Fibroblast of the aortic adventitia (primary cell): ENCODE measurements around the gene NDST4. TPM values are rescaled to one million over a fixed set of nuclear protein-coding genes. Genes with fewer than 3 reads are reported as not detected.

Source experiments
- DNase-seq: peaks from one replicate; pipeline ENCODE4 v3.0.0-alpha.2; 2010; ENCODE audit warnings: low read depth
- H3K4me3 ChIP-seq: 2 replicates; pipeline ENCODE4 v1.5.1; 2011; ENCODE audit warnings: low read depth, mild to moderate bottlenecking, control low read depth, low read length, moderate library complexity
- total RNA-seq: library from RNA; depleted of rRNA; stranded (reverse); fragments of >200 nt; gene quantifications from 2 replicates; pipeline ENCODE4 v1.2.3, GENCODE V29; 2012; ENCODE audit warnings: low replicate concordance
- TF ChIP-seq, protein P1 (sequence below): IDR thresholded peaks from 2 replicates; pipeline ENCODE4 v1.5.1; 2011; ENCODE audit warnings: mild to moderate bottlenecking, low read length, control low read depth, inconsistent platforms; ENCODE audit not compliant: insufficient read depth

The NDST4 gene
- total RNA-seq, 1 donor = not detected

DNA sequence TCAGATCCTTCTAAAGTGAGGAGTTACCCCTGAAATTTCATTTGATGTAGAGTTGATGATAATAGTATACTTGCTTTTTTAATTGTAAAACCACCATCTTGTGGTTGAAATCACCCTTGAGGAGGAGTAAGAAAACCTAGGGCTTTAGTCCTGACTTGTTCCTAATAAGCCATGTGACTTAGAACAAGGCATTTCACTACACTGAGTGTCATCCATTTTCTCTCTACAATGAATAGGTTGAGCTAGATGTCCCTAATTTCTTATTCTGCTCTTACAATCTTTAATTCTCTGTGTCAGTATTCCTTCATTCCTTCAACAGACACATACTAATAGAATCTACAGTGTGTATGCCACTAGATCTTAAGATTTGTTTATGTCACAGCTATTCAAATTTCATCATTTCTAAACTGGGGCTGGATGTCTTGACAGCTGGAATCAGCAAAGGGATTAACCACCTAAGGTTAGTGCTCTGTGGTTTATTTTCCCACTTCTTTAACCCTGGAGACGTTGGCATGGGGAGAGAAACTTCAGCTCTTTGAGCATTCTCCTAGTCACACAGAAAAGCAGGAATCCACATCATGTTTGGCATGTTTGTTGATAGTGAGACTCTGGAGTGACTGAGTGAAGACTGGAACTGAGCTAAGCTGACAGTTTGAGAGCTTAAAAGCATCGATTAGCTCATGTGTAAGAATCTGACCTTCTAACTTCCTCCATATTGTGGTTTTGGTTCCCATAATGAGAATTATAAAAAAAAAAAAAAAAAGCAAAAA, 246.3 kb downstream of the NDST4 start:
- no peak overlapping the region for H3K4me3 ChIP-seq
- TF ChIP-seq, protein P1, sequence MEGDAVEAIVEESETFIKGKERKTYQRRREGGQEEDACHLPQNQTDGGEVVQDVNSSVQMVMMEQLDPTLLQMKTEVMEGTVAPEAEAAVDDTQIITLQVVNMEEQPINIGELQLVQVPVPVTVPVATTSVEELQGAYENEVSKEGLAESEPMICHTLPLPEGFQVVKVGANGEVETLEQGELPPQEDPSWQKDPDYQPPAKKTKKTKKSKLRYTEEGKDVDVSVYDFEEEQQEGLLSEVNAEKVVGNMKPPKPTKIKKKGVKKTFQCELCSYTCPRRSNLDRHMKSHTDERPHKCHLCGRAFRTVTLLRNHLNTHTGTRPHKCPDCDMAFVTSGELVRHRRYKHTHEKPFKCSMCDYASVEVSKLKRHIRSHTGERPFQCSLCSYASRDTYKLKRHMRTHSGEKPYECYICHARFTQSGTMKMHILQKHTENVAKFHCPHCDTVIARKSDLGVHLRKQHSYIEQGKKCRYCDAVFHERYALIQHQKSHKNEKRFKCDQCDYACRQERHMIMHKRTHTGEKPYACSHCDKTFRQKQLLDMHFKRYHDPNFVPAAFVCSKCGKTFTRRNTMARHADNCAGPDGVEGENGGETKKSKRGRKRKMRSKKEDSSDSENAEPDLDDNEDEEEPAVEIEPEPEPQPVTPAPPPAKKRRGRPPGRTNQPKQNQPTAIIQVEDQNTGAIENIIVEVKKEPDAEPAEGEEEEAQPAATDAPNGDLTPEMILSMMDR = no peak
- DNase-seq = no peak

- no peak overlapping the region for H3K4me3 ChIP-seq
- DNase-seq = no peak
- TF ChIP-seq, protein P1 = no peak
These were observed 249.4 kb downstream of the NDST4 start for GRCh38 chr4:114864060-114864459.

GRCh38 chr4:114860786-114861185, 252.6 kb downstream of the NDST4 start:
- TF ChIP-seq, protein P1 = no peak
- no peak for DNase-seq
- H3K4me3 ChIP-seq = no peak overlapping the region

- TF ChIP-seq, protein P1 = no peak
- no peak for DNase-seq
- no peak overlapping the region for H3K4me3 ChIP-seq
These were observed 255.6 kb downstream of the NDST4 start for GRCh38 chr4:114857831-114858230.

DNA sequence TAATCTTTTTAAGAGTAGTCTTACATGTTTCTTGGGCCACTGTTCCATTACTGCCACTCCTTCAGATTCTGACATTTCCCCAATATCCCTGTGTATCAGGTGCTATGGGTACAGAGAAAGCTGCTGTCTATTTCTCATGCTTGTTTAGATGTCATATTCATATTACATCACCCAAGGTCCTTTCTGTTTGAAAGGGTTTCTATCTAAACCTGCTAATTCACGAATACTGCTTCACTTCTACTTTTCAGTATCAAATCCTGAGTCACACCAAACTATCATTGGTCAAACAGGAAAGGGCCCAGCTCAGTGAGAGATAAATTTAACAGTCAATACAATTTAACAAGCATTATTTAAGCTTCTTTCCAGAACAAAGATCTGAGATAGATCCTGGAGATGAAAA, 273.4 kb downstream of the NDST4 start:
- DNase-seq = no peak
- TF ChIP-seq, protein P1 = no peak
- no peak overlapping the region for H3K4me3 ChIP-seq

- TF ChIP-seq, protein P1 = no peak
- DNase-seq = no peak
- no peak overlapping the region for H3K4me3 ChIP-seq
These were observed 282.8 kb downstream of the NDST4 start for GRCh38 chr4:114830628-114831027.

DNA sequence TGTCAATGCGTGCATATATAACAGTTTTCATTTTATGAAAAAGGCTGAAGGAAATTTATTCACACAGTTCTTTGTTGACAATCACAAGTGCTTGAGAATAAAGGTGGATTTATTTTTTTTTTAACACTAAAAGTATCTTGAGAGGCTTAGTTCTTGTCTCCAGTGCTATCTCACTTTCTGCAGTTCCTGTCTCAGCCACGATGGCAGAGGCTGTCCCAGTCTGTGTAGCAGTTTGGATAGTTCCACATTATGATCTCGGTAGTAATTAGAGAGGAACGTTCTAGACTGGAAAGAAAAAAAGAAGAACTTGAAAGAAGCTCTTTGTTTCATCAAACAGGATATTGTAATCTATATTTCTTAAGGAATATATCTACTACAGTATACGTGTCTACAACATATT, 285.8 kb downstream of the NDST4 start:
- H3K4me3 ChIP-seq = no peak overlapping the region
- DNase-seq = no peak
- TF ChIP-seq, protein P1 = no peak
